Measurements from ENCODE around the gene COA8.

DNA sequence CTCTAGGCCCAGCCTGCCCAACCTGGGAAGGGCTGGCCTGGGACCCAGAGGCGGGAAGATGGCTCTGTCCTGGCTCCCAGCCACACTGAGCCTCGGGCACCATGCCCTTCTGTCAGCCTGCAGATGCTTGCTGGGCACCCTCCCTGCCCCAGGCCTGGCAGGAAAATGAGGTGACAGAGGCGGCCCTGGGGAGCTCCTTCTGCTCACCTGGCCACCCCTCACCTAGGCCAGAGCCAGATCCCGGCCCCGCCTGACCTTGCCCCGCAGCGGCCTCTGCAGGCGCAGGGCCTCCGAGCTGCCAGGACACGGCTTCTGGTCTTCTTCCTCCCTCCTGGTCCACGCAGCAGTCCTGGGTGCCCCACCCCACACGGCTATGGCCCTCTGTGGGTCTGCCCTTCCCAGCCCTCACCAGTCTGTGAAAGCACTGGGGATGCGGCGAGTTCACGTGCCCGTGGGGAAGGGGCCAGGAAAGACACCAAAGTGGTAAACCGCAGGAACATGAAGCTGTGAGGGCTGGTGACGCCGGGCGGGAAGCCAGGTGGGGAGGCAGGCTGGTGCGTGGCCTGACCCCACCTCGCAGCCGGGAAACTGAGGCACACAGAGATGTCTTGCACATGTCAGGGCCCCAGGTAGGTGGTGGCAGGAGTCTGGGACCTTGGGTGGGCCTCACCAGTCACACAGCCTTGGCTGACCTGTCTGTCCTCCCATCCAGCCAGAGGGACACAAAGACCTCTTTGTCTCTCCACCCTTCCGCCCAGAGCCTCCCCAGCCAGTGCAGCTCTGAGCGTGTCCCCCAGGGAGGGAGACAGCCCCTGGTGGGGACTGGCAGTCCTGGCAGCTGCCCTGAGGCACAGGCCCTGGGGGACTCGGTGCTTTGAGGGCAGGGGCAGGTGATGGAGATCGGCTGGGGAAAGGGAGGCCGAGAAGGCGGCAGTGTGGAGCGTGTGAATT is 13.1 kb upstream of the COA8 start:
- TF ChIP-seq, protein P1, sequence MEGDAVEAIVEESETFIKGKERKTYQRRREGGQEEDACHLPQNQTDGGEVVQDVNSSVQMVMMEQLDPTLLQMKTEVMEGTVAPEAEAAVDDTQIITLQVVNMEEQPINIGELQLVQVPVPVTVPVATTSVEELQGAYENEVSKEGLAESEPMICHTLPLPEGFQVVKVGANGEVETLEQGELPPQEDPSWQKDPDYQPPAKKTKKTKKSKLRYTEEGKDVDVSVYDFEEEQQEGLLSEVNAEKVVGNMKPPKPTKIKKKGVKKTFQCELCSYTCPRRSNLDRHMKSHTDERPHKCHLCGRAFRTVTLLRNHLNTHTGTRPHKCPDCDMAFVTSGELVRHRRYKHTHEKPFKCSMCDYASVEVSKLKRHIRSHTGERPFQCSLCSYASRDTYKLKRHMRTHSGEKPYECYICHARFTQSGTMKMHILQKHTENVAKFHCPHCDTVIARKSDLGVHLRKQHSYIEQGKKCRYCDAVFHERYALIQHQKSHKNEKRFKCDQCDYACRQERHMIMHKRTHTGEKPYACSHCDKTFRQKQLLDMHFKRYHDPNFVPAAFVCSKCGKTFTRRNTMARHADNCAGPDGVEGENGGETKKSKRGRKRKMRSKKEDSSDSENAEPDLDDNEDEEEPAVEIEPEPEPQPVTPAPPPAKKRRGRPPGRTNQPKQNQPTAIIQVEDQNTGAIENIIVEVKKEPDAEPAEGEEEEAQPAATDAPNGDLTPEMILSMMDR (conservative IDR thresholded peaks at IDR 0.05 in 1 of 2, IDR thresholded peaks at IDR 0.05 in 1 of 2; ENCODE audit: low read depth in 1 of 2, low read length in 2 of 2) = no peak
- no peak for TF ChIP-seq EZH2 (IDR thresholded peaks at IDR 0.05; ENCODE audit: low read length, missing control alignments)

Data from fibroblast of lung (primary cell).